Astrocyte (in vitro differentiated cells and primary cell): Measurements from ENCODE around the gene PCYT2.

ENCODE experiments used
- EZH2 ChIP-seq: IDR thresholded peaks from 2 replicates; pipeline ENCODE4 v1.6.1; 2012; ENCODE audit warnings: mild to moderate bottlenecking, low read length, inconsistent platforms; ENCODE audit not compliant: insufficient read depth
- TF ChIP-seq, protein P1 (sequence below): IDR thresholded peaks from 2 replicates; pipeline ENCODE4 v1.5.1; 2011; ENCODE audit warnings: low read depth, mild to moderate bottlenecking, inconsistent platforms, low read length, moderate library complexity; ENCODE audit not compliant: insufficient read depth

DNA sequence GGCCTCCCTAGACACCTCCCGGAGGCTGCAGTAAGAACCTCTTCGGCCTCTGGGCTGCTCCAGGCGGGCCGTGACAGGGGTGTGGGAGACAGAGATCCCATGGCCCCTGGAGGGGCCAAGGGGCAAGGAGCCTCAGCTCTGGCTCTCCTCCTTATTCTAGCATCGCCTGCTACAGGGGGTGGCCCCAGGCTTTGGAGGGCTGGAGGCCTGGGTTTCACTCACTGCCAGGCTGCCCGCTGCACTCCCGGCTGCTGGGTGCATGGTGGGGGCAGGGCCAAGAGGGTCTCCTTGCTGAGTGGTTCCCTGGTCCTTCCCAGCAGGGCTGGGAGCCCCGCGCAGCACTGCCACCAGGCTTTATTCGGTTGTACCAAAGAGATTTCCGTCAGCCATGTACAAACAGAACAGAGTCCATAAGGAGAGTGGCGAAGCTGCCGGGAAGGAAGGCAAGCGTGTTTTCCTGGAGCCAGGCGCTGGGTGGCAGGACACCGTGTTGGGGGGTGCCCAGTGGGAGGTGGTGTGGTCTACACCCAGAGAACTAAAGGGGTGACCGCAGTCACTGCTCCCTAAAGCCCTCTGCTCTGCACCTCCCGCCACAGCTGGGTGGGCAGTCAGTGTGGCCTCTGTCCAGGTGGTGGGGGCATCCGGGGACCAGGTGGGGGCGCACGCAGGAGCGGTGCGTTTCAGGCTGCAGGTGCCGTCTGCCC is 7.2 kb downstream of the PCYT2 start:
- no peak for TF ChIP-seq EZH2
- TF ChIP-seq, protein P1, sequence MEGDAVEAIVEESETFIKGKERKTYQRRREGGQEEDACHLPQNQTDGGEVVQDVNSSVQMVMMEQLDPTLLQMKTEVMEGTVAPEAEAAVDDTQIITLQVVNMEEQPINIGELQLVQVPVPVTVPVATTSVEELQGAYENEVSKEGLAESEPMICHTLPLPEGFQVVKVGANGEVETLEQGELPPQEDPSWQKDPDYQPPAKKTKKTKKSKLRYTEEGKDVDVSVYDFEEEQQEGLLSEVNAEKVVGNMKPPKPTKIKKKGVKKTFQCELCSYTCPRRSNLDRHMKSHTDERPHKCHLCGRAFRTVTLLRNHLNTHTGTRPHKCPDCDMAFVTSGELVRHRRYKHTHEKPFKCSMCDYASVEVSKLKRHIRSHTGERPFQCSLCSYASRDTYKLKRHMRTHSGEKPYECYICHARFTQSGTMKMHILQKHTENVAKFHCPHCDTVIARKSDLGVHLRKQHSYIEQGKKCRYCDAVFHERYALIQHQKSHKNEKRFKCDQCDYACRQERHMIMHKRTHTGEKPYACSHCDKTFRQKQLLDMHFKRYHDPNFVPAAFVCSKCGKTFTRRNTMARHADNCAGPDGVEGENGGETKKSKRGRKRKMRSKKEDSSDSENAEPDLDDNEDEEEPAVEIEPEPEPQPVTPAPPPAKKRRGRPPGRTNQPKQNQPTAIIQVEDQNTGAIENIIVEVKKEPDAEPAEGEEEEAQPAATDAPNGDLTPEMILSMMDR, result no peak
